Neuron (in vitro differentiated cells): ENCODE data around the gene NUDT3.
"Not testable (repeated sequence)": the region's sequence is repeated elsewhere in the genome, so short reads cannot be mapped to it uniquely, and the experiment has no call there.

Source experiments
- H2AFZ ChIP-seq: one replicate; pipeline ENCODE4 v1.6.1; 2013; ENCODE audit warnings: low read depth, mild to moderate bottlenecking, inconsistent platforms, low read length, moderate library complexity
- H3K27me3 ChIP-seq: one replicate; pipeline ENCODE4 v1.6.1; 2013; ENCODE audit warnings: low read length; ENCODE audit not compliant: insufficient read depth
- H3K36me3 ChIP-seq: one replicate; pipeline ENCODE4 v1.6.1; 2013; ENCODE audit warnings: low read length; ENCODE audit not compliant: insufficient read depth
- H3K4me1 ChIP-seq: one replicate; pipeline ENCODE4 v1.6.1; 2013; ENCODE audit warnings: low read length; ENCODE audit not compliant: insufficient read depth
- H3K4me3 ChIP-seq: 2 replicates; pipeline ENCODE4 v1.5.1; 2013; ENCODE audit warnings: mild to moderate bottlenecking, low read length, moderate library complexity
- H3K9me3 ChIP-seq: one replicate; pipeline ENCODE4 v1.6.1; 2013; ENCODE audit warnings: low read length

Gene NUDT3

DNA sequence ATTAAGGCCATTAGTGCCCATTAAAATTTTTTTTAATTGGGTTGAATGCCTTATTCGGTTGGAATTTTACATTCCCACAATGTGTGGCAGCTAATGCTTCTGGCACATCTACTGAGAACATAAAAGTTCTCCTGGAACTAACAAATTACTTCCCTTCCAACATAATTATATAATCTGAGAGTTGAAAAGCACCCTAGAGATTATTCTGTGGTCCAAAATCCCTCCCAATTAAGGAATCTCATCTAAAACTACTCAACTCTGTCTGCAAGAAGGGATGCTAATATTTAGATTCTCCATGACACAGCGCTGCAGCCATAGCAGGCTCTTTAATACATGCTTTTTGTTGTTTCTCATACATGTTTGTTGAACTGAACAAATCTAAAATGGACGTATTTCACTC, 4.0 kb downstream of the NUDT3 start:
- peaks cover 7% of the 10 kb centered on the region for H3K4me1 ChIP-seq
- no peak overlapping the region for H3K4me3 ChIP-seq
- no peaks in the 10 kb centered on the region for H3K9me3 ChIP-seq
- H3K27me3 ChIP-seq = no peaks in the 10 kb centered on the region
- no peaks in the 10 kb centered on the region for H3K36me3 ChIP-seq
- no peak overlapping the region for H2AFZ ChIP-seq

- peaks cover 2% of the 10 kb centered on the region for H3K9me3 ChIP-seq
- no peak overlapping the region for H3K4me3 ChIP-seq
- no peaks in the 10 kb centered on the region for H3K27me3 ChIP-seq
- H3K4me1 ChIP-seq = peaks cover 3% of the 10 kb centered on the region
- H3K36me3 ChIP-seq = no peaks in the 10 kb centered on the region
- no peak overlapping the region for H2AFZ ChIP-seq
These were observed 5.9 kb downstream of the NUDT3 start for GRCh38 chr6:34386316-34387137.

GRCh38 chr6:34385793-34386195, 6.7 kb downstream of the NUDT3 start:
- H2AFZ ChIP-seq = no peak overlapping the region
- no peaks in the 10 kb centered on the region for H3K36me3 ChIP-seq
- no peaks in the 10 kb centered on the region for H3K27me3 ChIP-seq
- no peak overlapping the region for H3K4me3 ChIP-seq
- H3K4me1 ChIP-seq = peaks cover 3% of the 10 kb centered on the region
- H3K9me3 ChIP-seq = peaks cover 2% of the 10 kb centered on the region

- peaks cover 1% of the 10 kb centered on the region for H3K36me3 ChIP-seq
- H3K27me3 ChIP-seq = no peaks in the 10 kb centered on the region
- no peak overlapping the region for H2AFZ ChIP-seq
- H3K4me1 ChIP-seq = no peaks in the 10 kb centered on the region
- no peak overlapping the region for H3K4me3 ChIP-seq
- H3K9me3 ChIP-seq = peaks cover 2% of the 10 kb centered on the region
These were observed 7.9 kb downstream of the NUDT3 start for GRCh38 chr6:34384321-34385153.

- H3K4me1 ChIP-seq = no peaks in the 10 kb centered on the region
These were observed 8.7 kb downstream of the NUDT3 start for GRCh38 chr6:34383656-34384320.

DNA sequence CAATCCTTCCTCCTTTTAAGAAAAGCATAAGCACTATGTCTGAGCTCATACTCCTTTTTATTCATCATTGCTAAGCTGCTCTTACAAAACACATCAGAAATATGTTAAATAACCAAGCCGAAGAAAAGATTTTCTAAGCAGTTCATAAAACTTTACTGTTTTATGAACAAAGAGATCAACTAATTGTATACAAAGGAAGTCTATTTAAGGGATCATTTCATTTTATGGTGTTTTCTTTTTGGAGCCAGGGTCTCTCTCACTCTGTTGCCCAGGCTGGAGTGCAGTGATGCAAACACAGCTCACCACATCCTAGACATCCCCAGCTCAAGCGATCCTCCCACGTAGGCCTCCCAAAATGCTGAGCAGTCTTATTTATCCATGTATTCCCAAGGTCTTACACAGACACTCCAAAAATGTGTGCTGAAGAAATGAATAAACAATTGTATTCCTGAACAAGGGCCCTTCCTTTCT, 9.3 kb downstream of the NUDT3 start:
- Histone ChIP-seq H3K4me3 (no peak overlapping the region), H3K36me3 (peaks cover 3% of the 10 kb centered on the region), H3K27me3 (no peaks in the 10 kb centered on the region), H3K4me1 (no peaks in the 10 kb centered on the region), H3K9me3 (peaks cover 2% of the 10 kb centered on the region), H2AFZ (no peak overlapping the region)

More at GRCh38 chr6:34383656-34384320, 8.7 kb downstream of the NUDT3 start:
- H3K9me3 ChIP-seq = peaks cover 2% of the 10 kb centered on the region
- H3K4me3 ChIP-seq = no peak overlapping the region
- peaks cover 3% of the 10 kb centered on the region for H3K36me3 ChIP-seq
- H2AFZ ChIP-seq = no peak overlapping the region
- H3K27me3 ChIP-seq = no peaks in the 10 kb centered on the region

- no peaks in the 10 kb centered on the region for H3K4me1 ChIP-seq
- H3K4me3 ChIP-seq = no peak overlapping the region
- H3K9me3 ChIP-seq = peaks cover 2% of the 10 kb centered on the region
- peaks cover 3% of the 10 kb centered on the region for H3K36me3 ChIP-seq
- no peaks in the 10 kb centered on the region for H3K27me3 ChIP-seq
- H2AFZ ChIP-seq = no peak overlapping the region
These were observed 11.4 kb downstream of the NUDT3 start for GRCh38 chr6:34381081-34381480.

GRCh38 chr6:34378470-34378869, 14.0 kb downstream of the NUDT3 start:
- no peak overlapping the region for H3K4me3 ChIP-seq
- H3K27me3 ChIP-seq = no peaks in the 10 kb centered on the region
- H3K36me3 ChIP-seq = peaks cover 3% of the 10 kb centered on the region
- H3K4me1 ChIP-seq = no peaks in the 10 kb centered on the region
- peaks cover 2% of the 10 kb centered on the region for H3K9me3 ChIP-seq
- no peak overlapping the region for H2AFZ ChIP-seq

GRCh38 chr6:34377984-34378383, 14.5 kb downstream of the NUDT3 start:
- Histone ChIP-seq H2AFZ (no peak overlapping the region), H3K4me3 (no peak overlapping the region), H3K36me3 (peaks cover 3% of the 10 kb centered on the region), H3K27me3 (no peaks in the 10 kb centered on the region), H3K4me1 (no peaks in the 10 kb centered on the region), H3K9me3 (peaks cover 2% of the 10 kb centered on the region)

GRCh38 chr6:34377571-34377970, 14.9 kb downstream of the NUDT3 start:
- not testable (repeated sequence) for H3K36me3 ChIP-seq, H2AFZ ChIP-seq, H3K27me3 ChIP-seq, H3K4me3 ChIP-seq, H3K9me3 ChIP-seq, H3K4me1 ChIP-seq

DNA sequence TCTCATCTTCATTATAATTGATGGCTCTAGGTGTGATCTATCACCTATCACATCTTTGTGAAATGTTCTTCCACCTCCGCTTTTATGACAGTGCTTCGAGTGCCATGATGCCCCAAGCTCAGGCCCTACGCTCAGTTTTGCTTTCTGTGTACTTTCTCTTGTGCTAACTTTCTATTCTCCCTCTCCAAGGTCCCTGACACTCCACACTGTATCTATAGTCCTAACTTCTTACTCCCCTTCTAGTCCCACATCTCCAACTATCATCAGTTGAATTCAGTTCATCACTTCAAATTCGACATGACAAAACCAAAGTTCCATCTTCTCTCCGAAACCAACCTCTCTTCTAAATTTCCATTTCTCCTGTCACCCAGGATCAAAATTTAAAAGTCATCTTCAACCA, 16.6 kb downstream of the NUDT3 start:
- no peaks in the 10 kb centered on the region for H3K9me3 ChIP-seq
- no peak overlapping the region for H3K4me3 ChIP-seq
- peaks cover 3% of the 10 kb centered on the region for H3K36me3 ChIP-seq
- H3K27me3 ChIP-seq = no peaks in the 10 kb centered on the region
- no peaks in the 10 kb centered on the region for H3K4me1 ChIP-seq
- H2AFZ ChIP-seq = no peak overlapping the region

GRCh38 chr6:34374508-34374907, 18.0 kb downstream of the NUDT3 start:
- peaks cover 7% of the 10 kb centered on the region for H3K36me3 ChIP-seq
- H3K9me3 ChIP-seq = no peaks in the 10 kb centered on the region
- H3K4me3 ChIP-seq = no peak overlapping the region
- no peaks in the 10 kb centered on the region for H3K27me3 ChIP-seq
- H3K4me1 ChIP-seq = no peaks in the 10 kb centered on the region
- no peak overlapping the region for H2AFZ ChIP-seq

- Histone ChIP-seq H3K36me3 (peaks cover 6% of the 10 kb centered on the region), H2AFZ (no peak overlapping the region), H3K4me1 (no peaks in the 10 kb centered on the region), H3K4me3 (no peak overlapping the region), H3K9me3 (peaks cover 2% of the 10 kb centered on the region), H3K27me3 (no peaks in the 10 kb centered on the region)
These were observed 18.4 kb downstream of the NUDT3 start for GRCh38 chr6:34374069-34374468.
